ENCODE results near the gene CYB561D2.

GRCh38 chr3:50318163-50318562 is 32.5 kb upstream of the CYB561D2 start:
- no peak for TF ChIP-seq JUNB (CRISPR knock-in tag; conservative IDR thresholded peaks at IDR 0.05)
- no peak for TF ChIP-seq CTCF (IDR thresholded peaks at IDR 0.05 in 2 of 3, conservative IDR thresholded peaks at IDR 0.05 in 1 of 3; ENCODE audit: insufficient read depth in 2 of 3, low read depth in 1 of 3, low read length in 3 of 3)
- no peak for TF ChIP-seq REST (IDR thresholded peaks at IDR 0.05; ENCODE audit: borderline replicate concordance)
- TF ChIP-seq REST (CRISPR knock-in tag; IDR thresholded peaks at IDR 0.05; ENCODE audit: low read depth) = no peak
- TF ChIP-seq POLR2A (conservative IDR thresholded peaks at IDR 0.05) = no peak
- no peak for TF ChIP-seq ZNF277 (CRISPR knock-in tag; IDR thresholded peaks at IDR 0.05; ENCODE audit: borderline replicate concordance)
- no peak for TF ChIP-seq SMC3 (conservative IDR thresholded peaks at IDR 0.05; ENCODE audit: insufficient read depth, low read depth, low read length)
- no peak for TF ChIP-seq TRIM25 (IDR thresholded peaks at IDR 0.05; ENCODE audit: borderline replicate concordance)
- no peak for TF ChIP-seq SNRNP70 (optimal IDR thresholded peaks at IDR 0.05; ENCODE audit: low read depth, low read length)
